ENCODE measurements around the gene POP4.
A peak's percentile ranks its signal among the peaks of the same experiment; 100 is the strongest.

GRCh38 chr19:29610574-29611271 lies 4.6 kb downstream of the POP4 start:
- TF ChIP-seq CTCF (IDR thresholded peaks at IDR 0.05; ENCODE audit: low read length) (peak; percentile 88), EZH2phosphoT487 (IDR thresholded peaks at IDR 0.05; ENCODE audit: low read length) (no peak), EZH2 (optimal IDR thresholded peaks at IDR 0.05; ENCODE audit: low read depth, low read length) (no peak)

Measured in MM.1S (cell line).